Hepatocyte (in vitro differentiated cells): Measurements from ENCODE around the gene RHOU. TPM values are rescaled to one million over a fixed set of nuclear protein-coding genes. Genes with fewer than 3 reads are reported as not detected.

Source experiments
- DNase-seq: peaks from one replicate; pipeline ENCODE4 v3.0.0-alpha.2; 2016; ENCODE audit warnings: low spot score
- H2AFZ ChIP-seq: fragments of 200-600 bp; sonication (generic); 2 replicates; pipeline ENCODE4 v1.6.0; 2016; ENCODE audit warnings: antibody characterized with exemption, mild to moderate bottlenecking
- H3K27ac ChIP-seq: fragments of 200-600 bp; sonication (generic); 2 replicates; pipeline ENCODE4 v1.5.1; 2016; ENCODE audit warnings: mild to moderate bottlenecking
- H3K27me3 ChIP-seq: fragments of 200-600 bp; sonication (generic); 2 replicates; pipeline ENCODE4 v1.6.1; 2016
- H3K36me3 ChIP-seq: fragments of 200-600 bp; sonication (generic); replicated peaks from 2 replicates; pipeline ENCODE4 v1.5.1; 2016; ENCODE audit warnings: low read depth; ENCODE audit not compliant: insufficient read depth
- H3K4me1 ChIP-seq: fragments of 200-600 bp; sonication (generic); 2 replicates; pipeline ENCODE4 v1.5.1; 2016; ENCODE audit warnings: mild to moderate bottlenecking, moderate library complexity; ENCODE audit not compliant: insufficient read depth
- H3K4me2 ChIP-seq: fragments of 200-600 bp; sonication (generic); 2 replicates; pipeline ENCODE4 v1.6.0; 2016
- H3K4me3 ChIP-seq: fragments of 200-600 bp; sonication (generic); 2 replicates; pipeline ENCODE4 v1.5.1; 2016; ENCODE audit warnings: mild to moderate bottlenecking
- H3K79me2 ChIP-seq: fragments of 200-600 bp; sonication (generic); 2 replicates; pipeline ENCODE4 v1.6.0; 2017; ENCODE audit warnings: mild to moderate bottlenecking
- H3K9me2 ChIP-seq: fragments of 200-600 bp; sonication (generic); replicated peaks from 2 replicates; pipeline ENCODE4 v1.6.0; 2017; ENCODE audit warnings: mild to moderate bottlenecking; ENCODE audit not compliant: insufficient read depth
- H3K9me3 ChIP-seq: fragments of 200-600 bp; sonication (generic); 2 replicates; pipeline ENCODE4 v1.5.1; 2016; ENCODE audit warnings: low read depth, mild to moderate bottlenecking
- H4K20me1 ChIP-seq: fragments of 200-600 bp; sonication (generic); 2 replicates; pipeline ENCODE4 v1.6.0; 2016; ENCODE audit warnings: mild to moderate bottlenecking; ENCODE audit not compliant: insufficient read depth, poor library complexity, severe bottlenecking
- EZH2 ChIP-seq: fragments of 200-600 bp; sonication (generic); IDR thresholded peaks from 2 replicates; pipeline ENCODE4 v1.6.1; 2016; ENCODE audit warnings: antibody characterized with exemption, mild to moderate bottlenecking, borderline replicate concordance
- EZH2phosphoT487 ChIP-seq: fragments of 200-600 bp; sonication (generic); IDR thresholded peaks from one replicate; pipeline ENCODE4 v1.6.1; 2018; ENCODE audit warnings: antibody characterized with exemption, mild to moderate bottlenecking, low read depth, moderate library complexity; ENCODE audit not compliant: unreplicated experiment, severe bottlenecking
- WGBS: methylation state at CpG from one replicate; pipeline ENCODE4 v1.1.6; 2016; ENCODE audit warnings: low lambda C conversion rate; ENCODE audit errors: missing lambda C conversion rate; 5-methylcytosine and 5-hydroxymethylcytosine counted together
- polyA plus RNA-seq: library from polyadenylated mRNA; unstranded; fragments of >200 nt; fragmentation: Nextera tagmentation; extraction: Ambion mirVana; gene quantifications from 2 replicates; pipeline ENCODE4 v1.2.1, GENCODE V29; 2016
- total RNA-seq: library from RNA; depleted of rRNA; stranded (reverse); fragments of >200 nt; gene quantifications from 2 replicates; pipeline ENCODE4 v1.2.3, GENCODE V29; 2014
- TF ChIP-seq, protein P1 (sequence below): fragments of 200-600 bp; sonication (generic); IDR thresholded peaks from 2 replicates; pipeline ENCODE4 v1.5.1; 2016; ENCODE audit warnings: antibody characterized with exemption, mild to moderate bottlenecking; ENCODE audit not compliant: poor library complexity

RHOU gene
- total and polyA plus RNA-seq, 2 experiments from 2014 or later, result 70.5 to 124 TPM

DNA sequence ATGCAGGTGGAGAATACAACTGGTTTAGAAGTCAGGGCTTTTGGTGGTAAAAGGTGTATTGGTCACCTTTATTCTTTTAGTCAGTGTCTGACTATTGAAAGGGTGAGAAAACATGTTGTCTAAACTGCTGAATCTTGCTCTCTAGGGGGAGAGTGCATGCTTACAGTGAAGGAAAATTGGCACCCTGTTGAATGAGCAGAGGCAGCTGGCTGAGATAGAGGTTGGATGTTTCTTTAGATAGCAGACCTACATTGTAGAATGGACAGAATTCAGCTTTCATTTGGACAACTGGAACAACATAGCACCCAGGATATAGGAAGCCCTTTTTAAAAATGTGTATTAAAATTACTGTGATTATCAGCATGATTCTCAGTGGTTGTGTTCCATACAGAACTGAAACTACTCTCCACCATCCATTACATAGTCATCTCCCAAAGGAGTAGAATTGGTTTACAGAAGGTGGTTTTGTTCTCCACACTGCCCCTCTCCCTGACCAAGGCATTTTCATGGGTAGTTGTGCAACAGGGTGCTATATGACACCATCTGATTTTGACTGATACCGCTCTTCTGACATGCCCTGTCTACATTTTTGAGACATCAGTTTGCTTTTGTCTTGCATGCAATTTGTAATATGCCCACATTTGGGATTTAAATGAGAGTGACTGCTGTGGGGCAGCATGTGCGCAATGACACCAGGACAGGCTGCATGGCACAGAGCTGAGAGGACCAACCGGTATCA lies 16.2 kb downstream of the RHOU start:
- Histone ChIP-seq H3K79me2 (no peaks in the 10 kb centered on the region), H3K9me2 (no peaks in the 10 kb centered on the region), H3K36me3 (no peaks in the 10 kb centered on the region), H3K27ac (no peak overlapping the region), H2AFZ (no peak overlapping the region), H3K4me3 (no peak overlapping the region), H3K27me3 (no peaks in the 10 kb centered on the region), H3K9me3 (no peaks in the 10 kb centered on the region), H3K4me2 (no peak overlapping the region), H4K20me1 (no peaks in the 10 kb centered on the region), H3K4me1 (peaks cover 5% of the 10 kb centered on the region)
- TF ChIP-seq, protein P1, sequence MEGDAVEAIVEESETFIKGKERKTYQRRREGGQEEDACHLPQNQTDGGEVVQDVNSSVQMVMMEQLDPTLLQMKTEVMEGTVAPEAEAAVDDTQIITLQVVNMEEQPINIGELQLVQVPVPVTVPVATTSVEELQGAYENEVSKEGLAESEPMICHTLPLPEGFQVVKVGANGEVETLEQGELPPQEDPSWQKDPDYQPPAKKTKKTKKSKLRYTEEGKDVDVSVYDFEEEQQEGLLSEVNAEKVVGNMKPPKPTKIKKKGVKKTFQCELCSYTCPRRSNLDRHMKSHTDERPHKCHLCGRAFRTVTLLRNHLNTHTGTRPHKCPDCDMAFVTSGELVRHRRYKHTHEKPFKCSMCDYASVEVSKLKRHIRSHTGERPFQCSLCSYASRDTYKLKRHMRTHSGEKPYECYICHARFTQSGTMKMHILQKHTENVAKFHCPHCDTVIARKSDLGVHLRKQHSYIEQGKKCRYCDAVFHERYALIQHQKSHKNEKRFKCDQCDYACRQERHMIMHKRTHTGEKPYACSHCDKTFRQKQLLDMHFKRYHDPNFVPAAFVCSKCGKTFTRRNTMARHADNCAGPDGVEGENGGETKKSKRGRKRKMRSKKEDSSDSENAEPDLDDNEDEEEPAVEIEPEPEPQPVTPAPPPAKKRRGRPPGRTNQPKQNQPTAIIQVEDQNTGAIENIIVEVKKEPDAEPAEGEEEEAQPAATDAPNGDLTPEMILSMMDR, result no peak
- no peak for TF ChIP-seq EZH2
- no peak for TF ChIP-seq EZH2phosphoT487
- 67% methylated on average over 3 of the region's 3 CpGs for WGBS
- no peak for DNase-seq

DNA sequence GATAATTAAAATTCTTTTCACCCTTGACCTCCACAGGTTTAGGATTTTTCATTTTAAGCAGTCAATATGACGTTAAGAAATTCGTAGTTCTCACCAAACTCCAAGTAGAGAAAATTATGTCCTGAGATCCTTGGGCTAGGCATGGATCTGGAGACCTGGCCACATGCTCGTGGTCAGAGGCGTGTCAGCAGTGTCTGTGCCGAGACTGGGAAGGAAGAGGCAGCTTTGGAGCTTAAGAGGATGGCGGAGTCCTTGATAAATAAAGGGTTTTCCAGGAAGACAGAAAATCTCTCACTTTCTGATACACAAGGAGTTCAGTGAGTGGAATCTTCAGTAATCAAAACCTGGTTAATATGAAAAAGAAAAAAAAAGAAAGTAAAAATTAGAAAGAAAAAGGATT lies 17.0 kb downstream of the RHOU start:
- Histone ChIP-seq H4K20me1 (no peaks in the 10 kb centered on the region), H2AFZ (no peak overlapping the region), H3K9me3 (no peaks in the 10 kb centered on the region), H3K9me2 (no peaks in the 10 kb centered on the region), H3K79me2 (no peaks in the 10 kb centered on the region), H3K27me3 (no peaks in the 10 kb centered on the region), H3K36me3 (no peaks in the 10 kb centered on the region), H3K4me2 (no peak overlapping the region), H3K4me1 (peaks cover 5% of the 10 kb centered on the region), H3K27ac (no peak overlapping the region), H3K4me3 (no peak overlapping the region)
- no peak for DNase-seq
- WGBS, result 71% methylated on average over 6 of the region's 6 CpGs
- no peak for TF ChIP-seq EZH2
- no peak for TF ChIP-seq EZH2phosphoT487
- TF ChIP-seq, protein P1, result no peak

DNA sequence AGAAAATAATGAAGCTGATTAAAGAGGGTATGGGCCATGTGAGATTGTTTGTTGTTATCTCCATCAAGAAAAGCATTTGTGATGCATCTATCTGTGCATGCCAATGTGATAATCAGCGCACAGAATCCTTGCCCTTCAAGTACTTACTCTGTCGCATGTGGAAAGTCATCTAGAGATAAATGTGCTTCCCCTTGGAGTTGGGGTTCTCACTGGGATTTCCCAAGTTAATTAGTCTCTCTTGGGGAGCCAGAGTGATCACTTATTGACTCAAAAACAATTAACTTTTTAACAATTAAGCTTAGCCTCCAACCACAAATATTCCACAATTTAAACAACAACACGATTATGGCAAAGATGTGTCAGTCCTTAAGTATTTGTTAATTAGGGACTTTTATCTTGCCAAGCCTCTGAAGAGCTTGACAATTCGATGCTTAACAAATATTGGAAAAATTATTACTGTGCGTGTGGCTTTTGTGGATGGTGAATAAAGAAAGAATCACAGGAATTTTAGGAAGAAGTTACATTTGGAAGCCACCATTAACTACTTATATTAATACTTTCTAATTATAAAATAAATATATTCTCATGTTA lies 17.5 kb downstream of the RHOU start:
- peaks cover 5% of the 10 kb centered on the region for H3K4me1 ChIP-seq
- DNase-seq, result no peak
- TF ChIP-seq, protein P1, result no peak
- H3K27me3 ChIP-seq, result no peaks in the 10 kb centered on the region
- WGBS, result 84% methylated on average over 5 of the region's 5 CpGs
- no peak overlapping the region for H3K4me2 ChIP-seq
- H4K20me1 ChIP-seq, result no peaks in the 10 kb centered on the region
- no peak overlapping the region for H3K27ac ChIP-seq
- H3K79me2 ChIP-seq, result no peaks in the 10 kb centered on the region
- H3K36me3 ChIP-seq, result no peaks in the 10 kb centered on the region
- H3K4me3 ChIP-seq, result no peak overlapping the region
- no peaks in the 10 kb centered on the region for H3K9me2 ChIP-seq
- no peak overlapping the region for H2AFZ ChIP-seq
- H3K9me3 ChIP-seq, result no peaks in the 10 kb centered on the region
